H1 (cell line): Measurements from ENCODE around the gene DNAI1. TPM values are rescaled to one million over a fixed set of nuclear protein-coding genes. Genes with fewer than 3 reads are reported as not detected.

Experiments
- HDAC6 ChIP-seq: IDR thresholded peaks from one replicate; pipeline ENCODE4 v1.7.1; 2012; ENCODE audit warnings: low read depth, mild to moderate bottlenecking, inconsistent platforms, low read length, moderate library complexity
- MAFK ChIP-seq: IDR thresholded peaks from 2 replicates; pipeline ENCODE4 v1.6.1; 2012; ENCODE audit warnings: low read depth, mild to moderate bottlenecking, improper control_type of control experiment, low read length
- POU5F1 ChIP-seq: IDR thresholded peaks from 2 replicates; pipeline ENCODE4 v1.6.1; 2011; ENCODE audit warnings: low read depth, mild to moderate bottlenecking, low read length, moderate library complexity
- polyA plus RNA-seq, 7 experiments: library from polyadenylated mRNA; depleted of rRNA in 3 of 7; stranded (reverse) in 5 of 7; unstranded in 2 of 7; fragments of >200 nt in 5 of 7; fragments of 200-250 nt in 2 of 7; gene quantifications; 1 replicate in 5 of 7; 2 replicates in 1 of 7; 4 replicates in 1 of 7; pipeline versions ENCODE4 v1.2.1 to v1.2.3, GENCODE V29; 2011 to 2013; ENCODE audit warnings: missing spikeins in 2 of 7, mixed read lengths in 2 of 7
- total RNA-seq: library from RNA; stranded (reverse); fragmentation: NEBNext Ultra II Directional; extraction: Animal tissue kit (Norgen Biotek cat#: 25700); gene quantifications from 2 replicates; pipeline ENCODE4 v1.2.1, GENCODE V29; 2021

Gene DNAI1
- total and polyA plus RNA-seq, 2 of the 8 experiments (the other 6 are each of a cell fraction or from before 2014, with no cell fraction given): 0.37 to 0.54 TPM

GRCh38 chr9:34552986-34553385 lies 94.4 kb downstream of the DNAI1 start (continued):
- no peak for TF ChIP-seq MAFK
- TF ChIP-seq HDAC6: no peak
- no peak for TF ChIP-seq POU5F1
